ENCODE data around the gene PDZD11. TPM values are rescaled to one million over a fixed set of nuclear protein-coding genes. Genes with fewer than 3 reads are reported as not detected.
"Not testable (repeated sequence)": the region's sequence is repeated elsewhere in the genome, so short reads cannot be mapped to it uniquely, and the experiment has no call there.

Gene PDZD11
- total and polyA plus RNA-seq, 2 donors from 2014 or later = 31.3 to 74.6 TPM

DNA sequence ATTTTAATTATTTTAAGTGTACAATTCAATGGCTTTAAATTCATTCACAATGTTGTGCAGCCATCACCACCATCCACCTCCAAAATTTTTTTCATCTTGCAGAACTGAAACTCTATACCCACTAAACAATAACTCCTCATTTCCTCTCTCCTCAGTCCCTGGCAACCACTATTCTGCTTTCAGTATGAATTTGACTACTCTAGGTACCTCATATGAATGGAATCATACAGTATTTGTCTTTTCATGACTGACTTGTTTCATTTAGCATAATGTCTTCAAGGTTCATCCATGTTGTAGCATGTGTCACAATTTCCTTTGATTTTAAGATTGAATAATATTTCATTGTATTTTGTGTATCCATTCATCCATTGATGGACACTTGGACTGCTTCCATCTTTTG is 47.0 kb upstream of the PDZD11 start:
- H3K36me3 ChIP-seq (ENCODE audit: control insufficient read depth in 2 of 3, insufficient read depth in 3 of 3, low read length in 3 of 3) = no peaks in the 10 kb centered on the region
- intact Hi-C loops (cut with DNase I) = no loop called here
- H3K9me3 ChIP-seq (ENCODE audit: control insufficient read depth in 2 of 3, insufficient read depth in 1 of 3, low read length in 3 of 3) = no peaks in the 10 kb centered on the region
- H3K4me1 ChIP-seq (ENCODE audit: control insufficient read depth in 2 of 3, insufficient read depth in 2 of 3, low read depth in 1 of 3, low read length in 3 of 3) = no peaks in the 10 kb centered on the region
- TF ChIP-seq, protein P1, sequence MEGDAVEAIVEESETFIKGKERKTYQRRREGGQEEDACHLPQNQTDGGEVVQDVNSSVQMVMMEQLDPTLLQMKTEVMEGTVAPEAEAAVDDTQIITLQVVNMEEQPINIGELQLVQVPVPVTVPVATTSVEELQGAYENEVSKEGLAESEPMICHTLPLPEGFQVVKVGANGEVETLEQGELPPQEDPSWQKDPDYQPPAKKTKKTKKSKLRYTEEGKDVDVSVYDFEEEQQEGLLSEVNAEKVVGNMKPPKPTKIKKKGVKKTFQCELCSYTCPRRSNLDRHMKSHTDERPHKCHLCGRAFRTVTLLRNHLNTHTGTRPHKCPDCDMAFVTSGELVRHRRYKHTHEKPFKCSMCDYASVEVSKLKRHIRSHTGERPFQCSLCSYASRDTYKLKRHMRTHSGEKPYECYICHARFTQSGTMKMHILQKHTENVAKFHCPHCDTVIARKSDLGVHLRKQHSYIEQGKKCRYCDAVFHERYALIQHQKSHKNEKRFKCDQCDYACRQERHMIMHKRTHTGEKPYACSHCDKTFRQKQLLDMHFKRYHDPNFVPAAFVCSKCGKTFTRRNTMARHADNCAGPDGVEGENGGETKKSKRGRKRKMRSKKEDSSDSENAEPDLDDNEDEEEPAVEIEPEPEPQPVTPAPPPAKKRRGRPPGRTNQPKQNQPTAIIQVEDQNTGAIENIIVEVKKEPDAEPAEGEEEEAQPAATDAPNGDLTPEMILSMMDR (IDR thresholded peaks at IDR 0.05; ENCODE audit: borderline replicate concordance, extremely low read depth, insufficient read depth) = no peak
- no peaks in the 10 kb centered on the region for H3K27me3 ChIP-seq (ENCODE audit: control insufficient read depth, insufficient read depth, low read length)
- no peak overlapping the region for H3K4me3 ChIP-seq (ENCODE audit: low read length in 3 of 3)
- FAIRE-seq (no peak), DNase-seq (no peak)
- H3K9ac ChIP-seq (ENCODE audit: low read length in 3 of 3) = no peak overlapping the region
- H3K27ac ChIP-seq (ENCODE audit: low read depth in 2 of 2, low read length in 2 of 2) = no peak overlapping the region

DNA sequence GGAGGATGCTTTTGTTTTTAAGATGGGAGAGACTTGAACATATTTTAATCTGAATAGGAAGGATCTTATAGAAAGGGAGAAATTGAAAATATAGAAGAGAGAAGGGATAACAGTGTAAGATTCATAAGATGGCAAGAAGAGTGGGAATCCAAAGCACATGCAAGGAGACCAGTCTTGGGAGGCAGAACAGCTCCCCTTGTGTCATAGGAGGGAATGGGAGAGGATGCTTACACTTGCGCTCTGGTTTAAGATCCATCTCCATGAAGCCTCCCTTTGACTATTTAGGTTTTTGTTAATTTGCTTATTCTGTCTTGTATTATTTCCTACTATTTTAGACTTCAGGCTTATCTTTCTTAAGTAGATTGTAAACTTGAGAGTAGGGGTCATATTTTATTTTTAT is 42.9 kb upstream of the PDZD11 start:
- Histone ChIP-seq H3K9me3 (ENCODE audit: control insufficient read depth in 2 of 3, insufficient read depth in 1 of 3, low read length in 3 of 3) (no peaks in the 10 kb centered on the region), H3K27me3 (ENCODE audit: control insufficient read depth, insufficient read depth, low read length) (no peaks in the 10 kb centered on the region), H3K4me1 (ENCODE audit: control insufficient read depth in 2 of 3, insufficient read depth in 2 of 3, low read depth in 1 of 3, low read length in 3 of 3) (no peaks in the 10 kb centered on the region), H3K27ac (ENCODE audit: low read depth in 2 of 2, low read length in 2 of 2) (no peak overlapping the region), H3K9ac (ENCODE audit: low read length in 3 of 3) (no peak overlapping the region), H3K36me3 (ENCODE audit: control insufficient read depth in 2 of 3, insufficient read depth in 3 of 3, low read length in 3 of 3) (no peaks in the 10 kb centered on the region), H3K4me3 (ENCODE audit: low read length in 3 of 3) (no peak overlapping the region)
- FAIRE-seq = no peak
- no peak for DNase-seq
- TF ChIP-seq, protein P1 (IDR thresholded peaks at IDR 0.05; ENCODE audit: borderline replicate concordance, extremely low read depth, insufficient read depth) = no peak
- intact Hi-C loops (cut with DNase I) = no loop called here

DNA sequence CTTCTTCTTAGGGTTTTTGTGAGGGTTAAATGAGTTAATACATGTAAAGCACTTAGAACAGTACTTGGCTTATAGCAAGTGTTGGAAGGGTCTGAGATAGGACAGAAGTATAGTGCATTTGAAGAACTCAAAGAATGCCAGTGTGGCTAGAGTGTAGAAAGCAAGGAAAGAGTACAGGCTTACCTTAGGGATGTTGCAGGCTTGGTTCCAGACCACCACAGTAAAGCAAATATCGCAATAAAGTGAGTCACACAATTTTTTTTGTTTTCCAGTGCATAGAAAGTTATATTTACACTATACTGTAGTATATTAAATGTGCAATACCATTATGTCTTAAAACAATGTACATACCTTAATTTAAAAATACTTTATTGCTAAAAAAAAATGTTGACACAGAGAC is 41.4 kb upstream of the PDZD11 start:
- intact Hi-C loops (cut with DNase I) = no loop called here
- FAIRE-seq (no peak), DNase-seq (no peak)
- Histone ChIP-seq H3K27ac (ENCODE audit: low read depth in 2 of 2, low read length in 2 of 2) (no peak overlapping the region), H3K9ac (ENCODE audit: low read length in 3 of 3) (no peak overlapping the region), H3K9me3 (ENCODE audit: control insufficient read depth in 2 of 3, insufficient read depth in 1 of 3, low read length in 3 of 3) (no peaks in the 10 kb centered on the region), H3K27me3 (ENCODE audit: control insufficient read depth, insufficient read depth, low read length) (no peaks in the 10 kb centered on the region), H3K4me1 (ENCODE audit: control insufficient read depth in 2 of 3, insufficient read depth in 2 of 3, low read depth in 1 of 3, low read length in 3 of 3) (no peaks in the 10 kb centered on the region), H3K36me3 (ENCODE audit: control insufficient read depth in 2 of 3, insufficient read depth in 3 of 3, low read length in 3 of 3) (no peaks in the 10 kb centered on the region), H3K4me3 (ENCODE audit: low read length in 3 of 3) (no peak overlapping the region)
- TF ChIP-seq, protein P1 (IDR thresholded peaks at IDR 0.05; ENCODE audit: borderline replicate concordance, extremely low read depth, insufficient read depth) = no peak

GRCh38 chrX:70324326-70324725 is 34.6 kb upstream of the PDZD11 start:
- no peak overlapping the region for H3K27ac ChIP-seq (ENCODE audit: low read depth in 2 of 2, low read length in 2 of 2)
- H3K27me3 ChIP-seq (ENCODE audit: control insufficient read depth, insufficient read depth, low read length) = no peaks in the 10 kb centered on the region
- TF ChIP-seq, protein P1 (IDR thresholded peaks at IDR 0.05; ENCODE audit: borderline replicate concordance, extremely low read depth, insufficient read depth) = no peak
- no peaks in the 10 kb centered on the region for H3K36me3 ChIP-seq (ENCODE audit: control insufficient read depth in 2 of 3, insufficient read depth in 3 of 3, low read length in 3 of 3)
- no peaks in the 10 kb centered on the region for H3K9me3 ChIP-seq (ENCODE audit: control insufficient read depth in 2 of 3, insufficient read depth in 1 of 3, low read length in 3 of 3)
- FAIRE-seq (no peak), DNase-seq (no peak)
- H3K4me1 ChIP-seq (ENCODE audit: control insufficient read depth in 2 of 3, insufficient read depth in 2 of 3, low read depth in 1 of 3, low read length in 3 of 3) = no peaks in the 10 kb centered on the region
- no peak overlapping the region for H3K4me3 ChIP-seq (ENCODE audit: low read length in 3 of 3)
- no peak overlapping the region for H3K9ac ChIP-seq (ENCODE audit: low read length in 3 of 3)
- intact Hi-C loops (cut with DNase I) = no loop called here

GRCh38 chrX:70323628-70324027 is 33.9 kb upstream of the PDZD11 start:
- H3K27me3 ChIP-seq (ENCODE audit: control insufficient read depth, insufficient read depth, low read length); DNase-seq; FAIRE-seq; H3K9ac ChIP-seq (ENCODE audit: low read length in 3 of 3); H3K9me3 ChIP-seq (ENCODE audit: control insufficient read depth in 2 of 3, insufficient read depth in 1 of 3, low read length in 3 of 3); H3K27ac ChIP-seq (ENCODE audit: low read depth in 2 of 2, low read length in 2 of 2); H3K36me3 ChIP-seq (ENCODE audit: control insufficient read depth in 2 of 3, insufficient read depth in 3 of 3, low read length in 3 of 3); intact Hi-C loops (cut with DNase I); H3K4me3 ChIP-seq (ENCODE audit: low read length in 3 of 3); H3K4me1 ChIP-seq (ENCODE audit: control insufficient read depth in 2 of 3, insufficient read depth in 2 of 3, low read depth in 1 of 3, low read length in 3 of 3): not testable (repeated sequence)

Data from kidney (tissue), 14 donors.